HCT116 (cell line): ENCODE data around the gene CCDC197. TPM values are rescaled to one million over a fixed set of nuclear protein-coding genes. Genes with fewer than 3 reads are reported as not detected.
A peak's percentile ranks its signal among the peaks of the same experiment; 100 is the strongest.

Source experiments
- ATAC-seq: fragments of 200-7000 bp; cut with Tn5 transposase; 2 replicates; pipeline ENCODE4 v1.9.1; 2020; ENCODE audit warnings: mild to moderate bottlenecking, moderate library complexity
- BruUV-seq: library from RNA; stranded (reverse); fragments of 400-500 nt; replicated peaks from 2 replicates; lab custom pipeline; 2021; lab: Mats Ljungman, UMichigan
- CTCF ChIA-PET: fragments of 300-600 bp; sonication (Branson Sonifier 250); formaldehyde crosslinking; loops from one replicate; lab custom pipeline; 2021; ENCODE audit warnings: antibody characterized with exemption; lab: Charles Lee
- POLR2A ChIA-PET: fragments of 300-600, 350-600 bp; sonication (Branson Sonifier 250); formaldehyde crosslinking; loops from one replicate; lab custom pipeline; 2021; ENCODE audit warnings: antibody characterized with exemption; lab: Charles Lee
- RAD21 ChIA-PET, 2 experiments: fragments of 300-600 bp; sonication (Branson Sonifier 250); formaldehyde crosslinking; loops; one replicate each; lab custom pipeline; 2023; ENCODE audit warnings: low total read pairs in 2 of 2; ENCODE audit not compliant: uncharacterized antibody in 2 of 2, unreplicated experiment in 2 of 2, low non-redundant PET in 1 of 2; lab: Charles Lee
- DNase-seq: peaks from one replicate; pipeline ENCODE4 v3.0.0-alpha.2; 2010; ENCODE audit warnings: low read depth, low spot score
- H2AFZ ChIP-seq: fragments of 200-600 bp; shearing (Covaris generic), sonication (generic); 2 replicates; pipeline ENCODE4 v1.6.1; 2017; ENCODE audit warnings: low read depth, mixed run types, mixed read lengths, antibody characterized with exemption, low read length; ENCODE audit not compliant: poor library complexity, severe bottlenecking
- H3K27ac ChIP-seq: 2 replicates; pipeline ENCODE4 v1.5.1; 2012; ENCODE audit warnings: low read depth, low read length
- H3K27me3 ChIP-seq: fragments of 200-600 bp; sonication (generic); 2 replicates; pipeline ENCODE4 v1.6.1; 2016; ENCODE audit warnings: mixed run types, low read length, mixed read lengths; ENCODE audit not compliant: insufficient read depth
- H3K36me3 ChIP-seq, 2 experiments: fragments of 200-500 bp in 1 of 2; fragments of 200-600 bp in 1 of 2; sonication (Bioruptor generic) in 1 of 2; sonication (generic) in 1 of 2; 2 replicates each; pipeline versions ENCODE4 v1.5.1 to v1.6.1; 2014 to 2016; ENCODE audit warnings: low read length in 2 of 2, inconsistent platforms in 1 of 2, mixed read lengths in 1 of 2, mixed run types in 1 of 2; ENCODE audit not compliant: insufficient read depth in 2 of 2, control insufficient read depth in 1 of 2
- H3K4me1 ChIP-seq, 2 experiments: fragments of 200-600 bp in 1 of 2; sonication (generic) in 1 of 2; 2 replicates each; pipeline versions ENCODE4 v1.5.1 to v1.6.1; 2012 to 2017; ENCODE audit warnings: low read length in 2 of 2, inconsistent platforms in 1 of 2, mild to moderate bottlenecking in 1 of 2, mixed read lengths in 1 of 2, mixed run types in 1 of 2, moderate library complexity in 1 of 2; ENCODE audit not compliant: insufficient read depth in 2 of 2, control insufficient read depth in 1 of 2
- H3K4me2 ChIP-seq: fragments of 200-600 bp; sonication (generic); 2 replicates; pipeline ENCODE4 v1.6.1; 2017; ENCODE audit warnings: mixed run types, low read length, mixed read lengths
- H3K4me3 ChIP-seq, 2 experiments: fragments of 200-600 bp in 1 of 2; sonication (generic) in 1 of 2; replicated peaks in 1 of 2; 2 replicates each; pipeline ENCODE4 v1.5.1; 2011 to 2016; ENCODE audit warnings: low read length in 2 of 2, control low read depth in 1 of 2, low read depth in 1 of 2, mild to moderate bottlenecking in 1 of 2, mixed read lengths in 1 of 2, mixed run types in 1 of 2
- H3K79me2 ChIP-seq: fragments of 200-600 bp; sonication (generic); 2 replicates; pipeline ENCODE4 v1.6.1; 2017; ENCODE audit warnings: mild to moderate bottlenecking, mixed run types, low read length, moderate library complexity, mixed read lengths; ENCODE audit not compliant: insufficient read depth
- H3K9ac ChIP-seq: fragments of 200-600 bp; sonication (generic); 2 replicates; pipeline ENCODE4 v1.6.1; 2016; ENCODE audit warnings: low read length, mixed read lengths
- H3K9me2 ChIP-seq: fragments of 200-600 bp; sonication (generic), shearing (Covaris generic); 2 replicates; pipeline ENCODE4 v1.6.1; 2017; ENCODE audit warnings: mixed run types, mild to moderate bottlenecking, moderate library complexity; ENCODE audit not compliant: insufficient read depth
- H3K9me3 ChIP-seq, 2 experiments: fragments of 200-500 bp in 1 of 2; fragments of 200-600 bp in 1 of 2; sonication (Bioruptor generic) in 1 of 2; sonication (generic) in 1 of 2; 2 replicates each; pipeline ENCODE4 v1.6.1; 2014 to 2017; ENCODE audit warnings: low read length in 2 of 2, mixed read lengths in 2 of 2, inconsistent platforms in 1 of 2, low read depth in 1 of 2, mild to moderate bottlenecking in 1 of 2, mixed run types in 1 of 2, moderate library complexity in 1 of 2; ENCODE audit not compliant: control insufficient read depth in 1 of 2, insufficient read depth in 1 of 2
- H4K20me1 ChIP-seq: fragments of 200-600 bp; sonication (generic), shearing (Covaris generic); 2 replicates; pipeline ENCODE4 v1.6.1; 2017; ENCODE audit warnings: mixed run types, mild to moderate bottlenecking, moderate library complexity; ENCODE audit not compliant: insufficient read depth
- ATF3 ChIP-seq: IDR thresholded peaks from 2 replicates; pipeline ENCODE4 v1.6.1; 2012
- CTCF ChIP-seq, 3 experiments: fragments of 200-600 bp in 1 of 3; sonication (generic) in 1 of 3; IDR thresholded peaks in 2 of 3; conservative IDR thresholded peaks in 1 of 3; 2 replicates each; pipeline ENCODE4 v1.5.1; 2012 to 2017; ENCODE audit warnings: low read depth in 2 of 3, low read length in 2 of 3, antibody characterized with exemption in 1 of 3, borderline replicate concordance in 1 of 3, control low read depth in 1 of 3, mild to moderate bottlenecking in 1 of 3, mixed read lengths in 1 of 3, mixed run types in 1 of 3, moderate library complexity in 1 of 3; ENCODE audit not compliant: insufficient read depth in 1 of 3
- JUND ChIP-seq: IDR thresholded peaks from 2 replicates; pipeline ENCODE4 v1.6.1; 2012
- POLR2A ChIP-seq: IDR thresholded peaks from 2 replicates; pipeline ENCODE4 v1.7.0; 2011; ENCODE audit warnings: borderline replicate concordance; ENCODE audit not compliant: insufficient read depth, insufficient read length; ENCODE audit errors: extremely low read depth
- RAD21 ChIP-seq: IDR thresholded peaks from 2 replicates; pipeline ENCODE4 v1.6.1; 2012; ENCODE audit warnings: low read depth, mild to moderate bottlenecking
- intact Hi-C: fragments of 100-400 bp; cut with micrococcal nuclease; formaldehyde crosslinking; loops from 2 replicates; pipeline ENCODE4 v1.10.0; 2022
- total RNA-seq: library from RNA; stranded (reverse); gene quantifications from one replicate; pipeline ENCODE4 v1.2.1, GENCODE V29; 2021; ENCODE audit not compliant: unreplicated experiment

CCDC197 gene
- total RNA-seq, 1 experiment from 2014 or later, result not detected

GRCh38 chr14:94034886-94035285 lies 37.8 kb downstream of the CCDC197 start (continued):
- TF ChIP-seq POLR2A (no peak), CTCF (IDR thresholded peaks at IDR 0.05 in 2 of 3, conservative IDR thresholded peaks at IDR 0.05 in 1 of 3; ENCODE audit: borderline replicate concordance in 1 of 3, insufficient read depth in 1 of 3, low read depth in 2 of 3, low read length in 2 of 3) (no peak), JUND (no peak)

- ChIA-PET CTCF (interaction anchor here (0.9 to 2.8 kb wide), 12 partner anchors 9 to 450 kb away, joined by 3 to 19 read pairs (median 4); partner anchors contain the start of gene OTUB2), RAD21 (interaction anchor here (0.6 to 1.5 kb wide), 7 partner anchors 8 to 105 kb away, joined by 3 to 9 read pairs (median 4); no protein-coding TSS in a partner anchor)
These were observed 39.4 kb downstream of the CCDC197 start for GRCh38 chr14:94036313-94037167.

More at GRCh38 chr14:94036313-94037167, 39.4 kb downstream of the CCDC197 start:
- H3K9ac ChIP-seq, result no peak overlapping the region
- no peak overlapping the region for H3K27ac ChIP-seq
- no peaks in the 10 kb centered on the region for H3K36me3 ChIP-seq
- no peak overlapping the region for H3K4me3 ChIP-seq
- no peaks in the 10 kb centered on the region for H3K27me3 ChIP-seq
- ATAC-seq (peak; percentile 99), DNase-seq (peak; percentile 64)
- no peaks in the 10 kb centered on the region for H3K9me2 ChIP-seq
- peaks cover 3 to 15% of the 10 kb centered on the region in 2 experiments; a peak in 3 of 4 replicates for H3K4me1 ChIP-seq
- BruUV-seq, result no TSS peak
- H3K79me2 ChIP-seq, result no peaks in the 10 kb centered on the region
- peaks cover 0 to 4% of the 10 kb centered on the region in 2 experiments; a peak in 1 of 4 replicates for H3K9me3 ChIP-seq
- POLR2A ChIA-PET, result no interaction called here
- intact Hi-C loops, result loop anchor here (2.0 kb wide), 1 partner anchor 100 kb away; no protein-coding TSS in a partner anchor
- TF ChIP-seq ATF3 (no peak), CTCF (IDR thresholded peaks at IDR 0.05 in 2 of 3, conservative IDR thresholded peaks at IDR 0.05 in 1 of 3; ENCODE audit: borderline replicate concordance in 1 of 3, insufficient read depth in 1 of 3, low read depth in 2 of 3, low read length in 2 of 3) (peak; percentile 88 to 90 (median 90)), RAD21 (peak; percentile 72)
- H4K20me1 ChIP-seq, result no peaks in the 10 kb centered on the region
- no peak overlapping the region for H3K4me2 ChIP-seq
- H2AFZ ChIP-seq, result no peak overlapping the region
